Brain microvascular endothelial cell (primary cell): ENCODE results near the gene ANKMY1.
"Not testable (repeated sequence)": the region's sequence is repeated elsewhere in the genome, so short reads cannot be mapped to it uniquely, and the experiment has no call there.

Experiments
- DNase-seq: peaks from one replicate; pipeline ENCODE4 v3.0.0-alpha.2; 2020
- H3K27ac ChIP-seq: fragments of 250-450 bp; sonication (Bioruptor Pico); 2 replicates; pipeline ENCODE4 v1.5.1; 2020; ENCODE audit warnings: mild to moderate bottlenecking, moderate library complexity
- H3K27me3 ChIP-seq: fragments of 250-450 bp; sonication (Bioruptor Pico); replicated peaks from 2 replicates; pipeline ENCODE4 v1.5.1; 2020; ENCODE audit warnings: mild to moderate bottlenecking
- H3K36me3 ChIP-seq: fragments of 250-450 bp; sonication (Bioruptor Pico); replicated peaks from 2 replicates; pipeline ENCODE4 v1.5.1; 2020; ENCODE audit warnings: mild to moderate bottlenecking
- H3K4me3 ChIP-seq: 2 replicates; pipeline ENCODE4 v1.5.1; 2011; ENCODE audit warnings: low read depth, mild to moderate bottlenecking, control low read depth, low read length, moderate library complexity
- in situ Hi-C: cut with HindIII; loops from 2 replicates; pipeline ENCODE4 v1.10.0; 2017; ENCODE audit warnings: low sequenced_read_pairs, low pct_ligation_motif_present
- TF ChIP-seq, protein P1 (sequence below): IDR thresholded peaks from 2 replicates; pipeline ENCODE4 v1.5.1; 2011; ENCODE audit warnings: low read depth, mild to moderate bottlenecking, moderate library complexity, low read length, control low read depth, inconsistent platforms; ENCODE audit errors: missing control alignments

Gene ANKMY1

DNA sequence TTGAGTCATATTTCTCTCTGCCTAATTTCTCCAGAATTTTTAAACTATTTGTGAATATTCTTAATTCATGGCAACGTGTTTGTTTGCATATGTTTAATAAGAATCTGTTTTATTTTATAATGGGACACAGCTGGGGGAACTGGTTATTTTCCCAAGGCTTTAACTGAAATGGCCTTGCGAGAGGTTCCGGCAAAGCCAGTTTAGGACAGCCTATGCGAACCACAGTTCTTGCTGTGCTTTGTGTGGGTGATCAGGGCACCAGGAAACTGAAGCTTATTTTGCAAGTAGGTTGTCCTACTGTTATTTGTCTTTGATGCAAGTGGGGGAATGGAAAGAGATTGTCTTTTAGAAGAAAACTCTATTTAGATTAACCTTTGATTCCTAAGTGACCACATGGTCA, 6.5 kb downstream of the ANKMY1 start:
- H3K4me3 ChIP-seq, result no peak overlapping the region
- TF ChIP-seq, protein P1, sequence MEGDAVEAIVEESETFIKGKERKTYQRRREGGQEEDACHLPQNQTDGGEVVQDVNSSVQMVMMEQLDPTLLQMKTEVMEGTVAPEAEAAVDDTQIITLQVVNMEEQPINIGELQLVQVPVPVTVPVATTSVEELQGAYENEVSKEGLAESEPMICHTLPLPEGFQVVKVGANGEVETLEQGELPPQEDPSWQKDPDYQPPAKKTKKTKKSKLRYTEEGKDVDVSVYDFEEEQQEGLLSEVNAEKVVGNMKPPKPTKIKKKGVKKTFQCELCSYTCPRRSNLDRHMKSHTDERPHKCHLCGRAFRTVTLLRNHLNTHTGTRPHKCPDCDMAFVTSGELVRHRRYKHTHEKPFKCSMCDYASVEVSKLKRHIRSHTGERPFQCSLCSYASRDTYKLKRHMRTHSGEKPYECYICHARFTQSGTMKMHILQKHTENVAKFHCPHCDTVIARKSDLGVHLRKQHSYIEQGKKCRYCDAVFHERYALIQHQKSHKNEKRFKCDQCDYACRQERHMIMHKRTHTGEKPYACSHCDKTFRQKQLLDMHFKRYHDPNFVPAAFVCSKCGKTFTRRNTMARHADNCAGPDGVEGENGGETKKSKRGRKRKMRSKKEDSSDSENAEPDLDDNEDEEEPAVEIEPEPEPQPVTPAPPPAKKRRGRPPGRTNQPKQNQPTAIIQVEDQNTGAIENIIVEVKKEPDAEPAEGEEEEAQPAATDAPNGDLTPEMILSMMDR, result no peak
- H3K27me3 ChIP-seq, result no peaks in the 10 kb centered on the region
- peaks cover 4% of the 10 kb centered on the region for H3K36me3 ChIP-seq
- H3K27ac ChIP-seq, result no peak overlapping the region
- no peak for DNase-seq
- in situ Hi-C loops, result no loop called here

DNA sequence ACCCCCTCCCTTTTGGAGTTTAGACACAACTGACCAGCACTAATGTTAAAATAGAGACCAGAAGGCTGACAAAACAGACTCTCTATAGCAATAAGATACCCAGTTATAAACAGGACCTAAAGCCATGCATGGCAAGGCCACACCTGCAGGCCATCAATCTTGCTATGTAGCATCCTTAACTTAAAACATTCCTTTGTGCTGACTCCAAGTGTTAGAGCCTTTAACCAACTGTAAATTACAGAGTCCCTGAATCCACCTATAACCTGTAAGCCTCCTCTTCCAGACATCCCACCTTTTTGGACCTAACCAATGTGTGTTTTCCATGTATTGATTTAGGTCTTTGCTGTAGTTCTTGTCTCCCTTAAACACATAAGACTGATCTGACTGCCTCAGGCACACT, 17.9 kb downstream of the ANKMY1 start:
- no peak for DNase-seq
- in situ Hi-C loops, result no loop called here
- TF ChIP-seq, protein P1, result no peak
- Histone ChIP-seq H3K27ac (no peak overlapping the region), H3K27me3 (no peaks in the 10 kb centered on the region), H3K4me3 (no peak overlapping the region), H3K36me3 (peaks cover 3% of the 10 kb centered on the region)

DNA sequence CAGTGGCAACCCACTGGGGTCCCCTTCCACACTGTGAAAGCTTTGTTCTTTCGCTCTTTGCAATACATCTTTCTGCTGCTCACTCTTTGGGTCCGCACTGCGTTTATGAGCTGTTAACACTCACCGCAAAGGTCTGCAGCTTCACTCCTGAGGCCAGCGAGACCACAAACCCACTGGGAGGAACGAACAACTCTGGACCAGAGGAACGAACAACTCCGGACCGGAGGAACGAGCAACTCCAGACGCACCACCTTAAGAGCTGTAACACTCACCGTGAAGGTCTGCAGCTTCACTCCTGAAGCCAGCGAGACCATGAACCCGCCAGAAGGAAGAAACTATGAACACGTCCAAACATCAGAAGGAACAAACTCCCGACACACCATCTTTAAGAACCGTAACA, 18.7 kb downstream of the ANKMY1 start:
- H3K4me3 ChIP-seq, H3K27me3 ChIP-seq, H3K27ac ChIP-seq, H3K36me3 ChIP-seq, in situ Hi-C loops, DNase-seq: not testable (repeated sequence)

DNA sequence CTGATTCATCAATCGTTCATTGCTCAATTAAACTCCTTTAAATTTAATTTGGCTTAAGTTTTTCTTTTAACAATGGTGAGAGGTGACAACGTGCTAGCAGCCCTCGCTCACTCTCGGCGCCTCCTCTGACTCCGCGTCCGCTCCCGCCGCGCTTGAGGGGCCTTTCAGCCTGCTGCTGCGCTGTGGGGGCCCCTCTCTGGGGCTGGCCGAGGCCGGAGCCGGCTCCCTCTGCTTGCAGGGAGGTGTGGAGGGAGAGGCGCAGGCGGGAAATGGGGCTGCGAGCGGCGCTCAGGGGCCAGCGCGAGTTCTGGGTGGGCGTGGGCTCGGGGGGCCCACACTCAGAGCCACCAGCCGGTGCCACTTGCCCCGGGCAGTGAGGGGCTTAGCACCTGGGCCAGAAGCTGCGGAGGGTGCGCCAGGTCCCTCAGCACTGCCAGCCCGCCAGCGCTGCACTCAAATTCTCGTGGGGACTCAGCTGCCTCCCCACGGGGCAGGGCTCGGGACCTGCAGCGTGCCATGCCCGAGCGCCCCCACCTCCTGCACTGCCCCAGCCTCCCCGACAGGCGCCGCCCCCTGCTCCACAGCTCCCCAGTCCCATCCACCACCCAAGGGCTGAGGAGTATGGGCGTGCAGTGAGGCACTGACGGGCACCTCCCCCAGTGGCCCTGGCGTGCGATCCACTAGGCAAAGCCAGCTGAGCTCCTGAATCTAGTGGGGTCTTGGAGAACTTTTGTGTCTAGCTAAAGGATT, 19.6 kb downstream of the ANKMY1 start:
- H3K36me3 ChIP-seq, result peaks cover 3% of the 10 kb centered on the region
- DNase-seq, result no peak
- TF ChIP-seq, protein P1, result no peak
- no peaks in the 10 kb centered on the region for H3K27me3 ChIP-seq
- H3K4me3 ChIP-seq, result no peak overlapping the region
- H3K27ac ChIP-seq, result no peak overlapping the region
- in situ Hi-C loops, result no loop called here

DNA sequence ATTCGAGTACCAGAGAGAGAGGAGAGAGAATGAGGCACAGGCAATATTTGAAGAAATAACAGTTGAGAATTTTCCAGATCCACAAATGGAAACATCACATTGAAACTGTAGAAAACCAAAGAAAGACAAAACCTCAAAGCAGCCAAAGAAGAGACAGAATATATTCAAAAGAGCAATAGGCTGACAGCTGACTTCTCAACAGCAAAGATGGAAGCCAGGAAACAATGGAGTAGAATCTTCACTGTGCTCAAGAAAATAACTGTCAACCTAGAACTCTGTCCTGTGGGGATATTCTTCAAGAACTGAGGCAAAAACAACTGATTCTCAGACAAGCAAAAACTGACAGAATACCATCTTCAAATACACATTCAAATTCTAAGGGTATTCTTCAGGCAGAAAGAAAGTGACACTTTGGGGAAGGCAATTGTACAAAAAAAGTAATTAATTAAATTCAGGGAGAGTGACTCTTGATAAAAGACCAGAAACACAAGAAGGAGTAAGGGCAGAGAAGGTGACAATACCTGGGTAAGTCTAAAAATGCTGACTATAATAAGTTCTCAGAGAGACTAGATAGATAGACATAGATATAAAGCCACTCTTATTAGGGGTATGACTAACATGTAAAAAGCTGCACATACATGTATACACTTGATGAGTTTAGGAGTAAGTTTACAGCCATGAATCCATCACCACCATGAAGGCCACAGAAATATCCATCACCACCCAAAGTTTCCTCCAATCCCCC, 25.6 kb downstream of the ANKMY1 start:
- in situ Hi-C loops, result no loop called here

DNA sequence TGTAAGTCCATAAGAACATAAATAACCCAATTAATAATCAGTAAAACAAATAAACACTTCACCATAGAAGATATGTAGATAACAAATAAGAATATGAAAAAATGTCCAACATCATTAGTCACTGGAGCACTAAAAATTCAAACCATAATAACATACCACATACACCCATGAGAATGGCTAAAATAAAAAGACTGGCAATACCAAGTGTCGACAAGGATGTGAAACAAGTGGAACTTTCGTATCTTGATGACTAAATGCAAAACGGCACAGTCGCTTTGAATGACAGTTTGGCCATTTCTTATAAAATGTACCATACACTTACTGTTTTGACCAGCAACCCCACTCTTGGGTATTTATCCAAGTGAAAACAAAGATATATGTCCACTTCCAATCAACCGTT, 26.8 kb downstream of the ANKMY1 start:
- H3K4me3 ChIP-seq, result no peak overlapping the region
- in situ Hi-C loops, result no loop called here
- no peak overlapping the region for H3K27ac ChIP-seq
- no peak for DNase-seq
- TF ChIP-seq, protein P1, result no peak
- H3K27me3 ChIP-seq, result no peaks in the 10 kb centered on the region
- no peaks in the 10 kb centered on the region for H3K36me3 ChIP-seq

More for the DNA sequence above, 25.6 kb downstream of the ANKMY1 start:
- Histone ChIP-seq H3K36me3 (no peaks in the 10 kb centered on the region), H3K4me3 (no peak overlapping the region), H3K27me3 (no peaks in the 10 kb centered on the region), H3K27ac (no peak overlapping the region)
- TF ChIP-seq, protein P1, result no peak
- DNase-seq, result no peak
